ENCODE results near the gene CRABP1. TPM values are rescaled to one million over a fixed set of nuclear protein-coding genes. Genes with fewer than 3 reads are reported as not detected.

CRABP1 gene
- total RNA-seq, 4 donors from 2014 or later: not detected

DNA sequence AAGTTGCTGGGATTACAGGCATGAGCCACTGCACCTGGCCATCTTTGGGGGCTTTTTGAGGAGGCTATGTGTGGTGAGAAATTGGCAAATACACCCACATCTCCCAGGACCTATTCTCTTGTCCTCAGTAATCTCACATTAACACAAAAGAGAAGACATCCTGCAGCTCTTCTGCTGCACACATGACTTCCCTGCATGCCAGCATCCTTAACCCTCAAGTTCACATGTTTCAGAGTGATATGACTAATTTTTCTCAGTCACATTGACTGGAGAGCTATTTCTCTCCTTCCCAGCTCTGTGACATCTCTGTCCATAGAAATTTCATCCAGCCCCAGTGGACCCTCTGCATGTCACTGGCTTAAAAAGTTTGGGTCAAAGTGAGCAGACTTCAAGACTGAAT, 38.8 kb upstream of the CRABP1 start:
- TF ChIP-seq POLR2AphosphoS5 (IDR thresholded peaks at IDR 0.05): no peak
- TF ChIP-seq, protein P1, sequence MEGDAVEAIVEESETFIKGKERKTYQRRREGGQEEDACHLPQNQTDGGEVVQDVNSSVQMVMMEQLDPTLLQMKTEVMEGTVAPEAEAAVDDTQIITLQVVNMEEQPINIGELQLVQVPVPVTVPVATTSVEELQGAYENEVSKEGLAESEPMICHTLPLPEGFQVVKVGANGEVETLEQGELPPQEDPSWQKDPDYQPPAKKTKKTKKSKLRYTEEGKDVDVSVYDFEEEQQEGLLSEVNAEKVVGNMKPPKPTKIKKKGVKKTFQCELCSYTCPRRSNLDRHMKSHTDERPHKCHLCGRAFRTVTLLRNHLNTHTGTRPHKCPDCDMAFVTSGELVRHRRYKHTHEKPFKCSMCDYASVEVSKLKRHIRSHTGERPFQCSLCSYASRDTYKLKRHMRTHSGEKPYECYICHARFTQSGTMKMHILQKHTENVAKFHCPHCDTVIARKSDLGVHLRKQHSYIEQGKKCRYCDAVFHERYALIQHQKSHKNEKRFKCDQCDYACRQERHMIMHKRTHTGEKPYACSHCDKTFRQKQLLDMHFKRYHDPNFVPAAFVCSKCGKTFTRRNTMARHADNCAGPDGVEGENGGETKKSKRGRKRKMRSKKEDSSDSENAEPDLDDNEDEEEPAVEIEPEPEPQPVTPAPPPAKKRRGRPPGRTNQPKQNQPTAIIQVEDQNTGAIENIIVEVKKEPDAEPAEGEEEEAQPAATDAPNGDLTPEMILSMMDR (IDR thresholded peaks at IDR 0.05): no peak
- Histone ChIP-seq H3K9me3 (no peaks in the 10 kb centered on the region), H3K27ac (replicated peaks in 1 of 4) (no peak overlapping the region), H3K4me1 (peaks cover 15 to 25% (median 20%) of the 10 kb centered on the region in 4 donors), H3K27me3 (peaks cover 0 to 27% (median 7%) of the 10 kb centered on the region in 4 donors), H3K36me3 (no peaks in the 10 kb centered on the region), H3K4me3 (no peak overlapping the region)
- no peak for DNase-seq (ENCODE audit: extremely low spot score)
- intact Hi-C loops (cut with DNase I): no loop called here

DNA sequence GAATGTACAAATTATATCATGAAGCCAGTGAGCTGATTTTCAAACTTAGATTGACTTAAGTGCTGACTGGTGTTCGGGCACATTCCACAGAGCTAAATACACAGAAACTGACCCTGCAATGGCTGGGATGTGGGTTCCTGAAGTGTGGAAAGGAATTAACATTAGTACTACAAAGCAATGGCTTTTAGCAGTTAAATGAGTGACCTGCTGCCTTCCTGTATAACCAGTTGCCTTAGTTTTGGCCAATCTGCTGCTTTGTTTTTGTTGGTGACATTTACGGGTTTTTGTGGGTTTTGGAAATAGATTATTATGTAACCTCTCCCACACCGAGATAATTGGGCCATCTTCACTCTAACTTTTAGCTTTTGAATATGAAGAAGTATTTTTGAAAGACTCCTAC, 38.3 kb upstream of the CRABP1 start:
- Histone ChIP-seq H3K4me1 (peaks cover 15 to 24% (median 20%) of the 10 kb centered on the region in 4 donors), H3K36me3 (no peaks in the 10 kb centered on the region), H3K27ac (replicated peaks in 1 of 4) (no peak overlapping the region), H3K4me3 (no peak overlapping the region), H3K27me3 (peaks cover 0 to 31% (median 7%) of the 10 kb centered on the region in 4 donors), H3K9me3 (no peaks in the 10 kb centered on the region)
- intact Hi-C loops (cut with DNase I): no loop called here
- no peak for TF ChIP-seq EP300 (IDR thresholded peaks at IDR 0.05)
- TF ChIP-seq POLR2AphosphoS5 (IDR thresholded peaks at IDR 0.05): no peak
- DNase-seq (ENCODE audit: extremely low spot score): no peak
- WGBS: 53% methylated on average over 3 of the region's 3 CpGs

DNA sequence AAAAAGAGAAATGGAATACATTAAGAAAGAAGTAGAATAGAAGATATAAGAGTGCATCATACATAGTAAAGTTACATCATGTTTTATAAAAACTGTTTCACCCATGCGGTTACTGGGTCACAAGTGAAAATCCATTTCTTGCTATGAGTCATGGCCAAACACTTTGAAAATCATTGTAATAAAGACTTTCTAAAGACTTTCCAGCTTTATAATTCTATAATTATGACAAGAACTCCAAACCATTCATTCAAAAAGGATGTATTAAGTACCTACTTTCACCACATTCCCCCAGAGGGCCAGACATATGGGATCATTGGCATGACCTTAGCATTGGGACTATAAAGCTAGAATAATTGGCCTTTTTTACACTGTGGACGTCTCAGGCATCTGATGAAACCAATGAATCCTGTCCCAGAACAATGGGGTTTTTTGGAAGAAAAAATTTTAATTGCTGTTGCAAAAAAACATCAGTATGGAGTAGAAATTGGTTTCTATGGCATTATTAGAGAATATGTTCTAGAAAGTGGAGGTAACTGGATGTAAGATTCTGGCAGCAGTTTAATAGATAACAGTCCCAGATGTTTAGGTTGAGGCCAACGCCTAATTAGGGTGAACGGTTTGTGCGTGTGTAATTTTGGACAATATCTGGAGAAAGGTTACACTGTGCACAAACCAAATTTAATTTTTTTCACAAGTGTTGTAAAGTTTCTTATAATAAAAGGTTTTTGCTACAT, 37.4 kb upstream of the CRABP1 start:
- Histone ChIP-seq H3K27me3 (peaks cover 0 to 39% (median 7%) of the 10 kb centered on the region in 4 donors), H3K4me1 (peaks cover 12 to 20% (median 15%) of the 10 kb centered on the region in 4 donors), H3K36me3 (no peaks in the 10 kb centered on the region), H3K9me3 (no peaks in the 10 kb centered on the region), H3K4me3 (no peak overlapping the region), H3K27ac (replicated peaks in 1 of 4) (no peak overlapping the region)
- WGBS: 69% methylated on average over 5 of the region's 5 CpGs
- TF ChIP-seq, protein P1 (IDR thresholded peaks at IDR 0.05): no peak
- TF ChIP-seq POLR2A (IDR thresholded peaks at IDR 0.05; ENCODE audit: low read depth) (no peak), POLR2AphosphoS5 (IDR thresholded peaks at IDR 0.05) (no peak), EP300 (IDR thresholded peaks at IDR 0.05) (no peak)
- DNase-seq (ENCODE audit: extremely low spot score): no peak
- intact Hi-C loops (cut with DNase I): no loop called here

DNA sequence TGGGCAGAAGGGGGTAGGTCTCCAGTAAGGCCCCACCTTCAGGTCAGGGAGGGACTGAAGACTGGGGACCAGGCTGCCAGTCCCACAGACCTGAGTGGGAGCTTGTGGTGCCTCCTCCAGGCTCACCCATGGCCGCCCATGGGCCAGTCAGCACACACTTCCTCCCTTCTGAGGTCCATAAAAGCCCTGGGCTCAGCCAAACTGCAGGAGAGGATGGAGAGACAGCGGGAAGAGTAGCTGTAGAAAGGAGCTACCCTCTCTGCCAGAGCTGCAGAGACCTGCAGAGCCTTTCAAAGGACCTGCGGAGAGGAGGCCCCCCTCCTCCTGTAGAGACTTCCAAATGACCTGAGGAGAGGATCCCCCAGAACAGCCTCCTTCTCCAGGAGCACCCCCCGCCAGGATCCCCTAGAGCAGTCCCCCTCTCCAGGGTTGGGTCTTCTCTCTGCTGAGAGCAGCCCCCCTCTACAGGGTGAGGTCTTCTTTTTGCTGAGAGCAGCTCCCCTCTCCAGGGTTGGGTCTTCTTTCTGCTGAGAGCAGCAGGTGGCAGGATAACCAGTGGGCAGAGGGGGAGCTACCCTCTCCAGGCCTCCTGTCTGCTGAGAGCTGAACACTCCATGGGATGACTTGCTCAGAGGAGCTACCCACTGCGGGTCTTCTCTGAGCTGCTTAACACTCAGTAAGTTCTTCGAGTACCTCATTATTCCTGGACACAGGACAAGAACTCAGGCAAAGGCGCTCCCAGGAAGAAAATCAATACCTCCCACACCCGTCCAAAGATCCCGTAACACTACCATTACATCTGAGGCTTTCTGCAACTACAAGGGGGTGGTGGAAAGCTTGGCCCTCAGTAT, 35.7 kb upstream of the CRABP1 start:
- Histone ChIP-seq H3K27ac (replicated peaks in 1 of 4) (no peak overlapping the region), H3K4me3 (no peak overlapping the region), H3K4me1 (peaks cover 0 to 5% (median 0%) of the 10 kb centered on the region in 4 donors), H3K36me3 (no peaks in the 10 kb centered on the region), H3K27me3 (peaks cover 0 to 56% (median 7%) of the 10 kb centered on the region in 4 donors), H3K9me3 (no peaks in the 10 kb centered on the region)
- DNase-seq (ENCODE audit: extremely low spot score): no peak
- intact Hi-C loops (cut with DNase I): no loop called here
- TF ChIP-seq POLR2A (IDR thresholded peaks at IDR 0.05; ENCODE audit: low read depth) (no peak), EP300 (IDR thresholded peaks at IDR 0.05) (no peak)
- TF ChIP-seq, protein P1 (IDR thresholded peaks at IDR 0.05): no peak
- 89% methylated on average over 9 of the region's 9 CpGs for WGBS

DNA sequence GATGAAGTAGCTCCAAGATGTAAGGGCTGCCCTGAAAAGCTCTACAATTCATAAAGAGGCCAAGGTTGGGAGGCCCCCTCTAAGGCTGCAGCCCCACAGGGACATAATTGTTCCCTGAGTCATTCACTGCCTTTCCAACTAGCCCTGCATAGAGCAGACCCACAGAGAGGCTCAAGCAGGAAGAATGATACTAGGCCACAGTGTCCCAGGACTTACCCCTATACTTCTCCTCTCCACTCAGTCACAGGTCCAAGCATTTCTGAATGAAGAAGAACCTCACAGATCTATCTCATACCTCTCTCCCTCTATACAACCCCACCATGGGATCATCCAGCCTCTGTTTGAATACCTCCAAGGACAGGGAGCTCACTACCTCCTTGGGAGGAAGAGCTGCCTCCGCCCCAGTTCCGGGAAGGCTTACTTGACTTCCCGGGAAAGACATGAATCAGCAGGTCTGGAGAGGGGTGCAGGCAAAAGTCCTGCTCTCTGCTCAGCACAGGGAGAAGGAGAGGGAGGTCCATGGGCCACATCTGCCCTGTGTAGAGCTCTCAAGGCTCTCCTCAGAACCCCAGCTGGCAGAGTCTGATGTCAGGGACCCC, 33.9 kb upstream of the CRABP1 start:
- no peaks in the 10 kb centered on the region for H3K4me1 ChIP-seq
- H3K4me3 ChIP-seq: no peak overlapping the region
- peaks cover 0 to 61% (median 7%) of the 10 kb centered on the region in 4 donors for H3K27me3 ChIP-seq
- H3K36me3 ChIP-seq: no peaks in the 10 kb centered on the region
- DNase-seq (ENCODE audit: extremely low spot score): no peak
- whole genome bisulfite sequencing: 78% methylated on average over 2 of the region's 3 CpGs
- TF ChIP-seq EP300 (IDR thresholded peaks at IDR 0.05): no peak
- TF ChIP-seq, protein P1 (IDR thresholded peaks at IDR 0.05): no peak
- TF ChIP-seq POLR2A (IDR thresholded peaks at IDR 0.05; ENCODE audit: low read depth): no peak
- intact Hi-C loops (cut with DNase I): no loop called here
- no peaks in the 10 kb centered on the region for H3K9me3 ChIP-seq
- no peak overlapping the region for H3K27ac ChIP-seq (replicated peaks in 1 of 4)
